Measurements from ENCODE around the gene KCND2.
"Not testable (repeated sequence)": the region's sequence is repeated elsewhere in the genome, so short reads cannot be mapped to it uniquely, and the experiment has no call there.

Gene KCND2

DNA sequence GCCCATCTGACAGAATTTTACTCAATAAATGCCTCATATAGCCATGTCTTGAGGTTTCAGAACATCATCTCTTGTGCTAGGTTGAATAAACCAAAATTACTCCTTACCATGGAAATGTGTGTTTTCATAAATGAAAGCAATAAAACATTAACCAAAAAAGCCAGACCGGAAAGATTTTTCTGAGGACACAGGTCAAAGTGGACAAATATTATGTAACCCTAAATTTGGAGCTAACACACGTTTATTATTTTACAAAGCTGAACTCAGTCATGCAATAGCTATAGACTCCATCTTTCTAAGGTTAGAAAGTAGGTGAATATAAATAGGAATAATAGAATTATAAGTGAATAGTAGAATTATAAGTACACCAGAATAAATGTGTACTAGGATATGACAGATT, 315.9 kb downstream of the KCND2 start:
- DNase-seq = no peak

DNA sequence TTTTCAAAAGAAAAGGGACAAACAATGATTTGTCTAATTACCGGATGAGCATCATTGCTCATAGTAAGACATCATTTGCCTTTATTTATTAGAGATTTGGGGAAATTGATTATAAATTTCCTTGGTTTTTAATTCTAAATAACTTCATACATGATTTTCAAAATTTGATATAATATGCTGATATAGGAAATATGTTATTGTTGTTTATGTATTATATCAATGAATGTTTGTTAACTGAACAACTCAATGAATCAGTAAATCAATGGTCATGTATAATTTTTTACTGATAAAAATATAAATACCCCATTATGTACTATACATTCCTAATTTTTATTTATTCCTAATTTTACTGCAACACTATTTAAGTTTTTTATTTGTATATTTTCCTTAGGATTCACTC, 327.6 kb downstream of the KCND2 start:
- no peak for DNase-seq

DNA sequence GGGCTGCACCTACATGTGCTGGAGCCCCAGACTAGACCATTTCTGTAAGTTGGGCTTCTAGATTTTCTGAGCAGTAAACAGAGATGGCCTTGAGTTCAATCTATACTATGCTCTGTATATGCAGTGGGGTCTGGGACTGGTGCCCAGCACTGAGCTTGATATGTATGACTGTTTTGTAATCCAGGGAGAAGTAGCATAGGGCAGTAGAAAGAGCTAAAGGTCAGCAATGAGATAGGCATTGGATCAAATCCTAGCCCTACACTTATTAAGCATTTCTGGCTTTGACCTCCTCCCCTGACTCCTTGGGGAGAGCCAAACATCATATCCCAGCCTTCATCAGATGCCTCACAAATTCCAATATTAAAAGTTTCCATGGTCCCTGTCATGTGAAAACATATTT, 330.4 kb downstream of the KCND2 start:
- no peak for DNase-seq

DNA sequence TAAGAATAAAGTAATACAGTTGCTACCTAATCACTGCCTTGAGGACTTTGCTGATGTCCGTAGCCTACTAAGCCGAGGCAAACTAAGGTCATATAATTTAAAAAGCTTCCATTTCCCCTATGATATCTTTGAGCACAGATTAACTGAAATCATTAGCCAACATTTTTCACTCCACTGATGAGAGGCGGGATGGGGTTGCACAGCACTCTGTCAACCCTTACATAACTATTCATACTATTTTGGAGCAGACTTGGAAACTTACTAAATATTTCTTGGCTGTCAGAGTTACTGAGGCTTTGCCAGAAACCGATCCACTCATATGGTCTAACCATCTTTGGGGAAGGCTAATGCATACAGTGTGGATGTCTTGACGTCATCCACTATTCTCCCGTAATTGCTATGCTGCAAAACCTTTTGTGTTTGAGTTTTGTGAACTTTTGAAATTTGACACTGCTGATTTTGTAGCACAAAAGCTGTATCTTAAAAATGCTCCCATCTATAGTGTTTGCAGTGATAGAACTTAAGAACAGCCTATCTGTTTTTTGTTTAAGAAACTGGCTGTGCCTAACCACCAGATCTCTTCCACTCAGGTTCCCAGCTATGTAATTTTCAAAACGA, 336.3 kb downstream of the KCND2 start:
- DNase-seq = peak; percentile 20

DNA sequence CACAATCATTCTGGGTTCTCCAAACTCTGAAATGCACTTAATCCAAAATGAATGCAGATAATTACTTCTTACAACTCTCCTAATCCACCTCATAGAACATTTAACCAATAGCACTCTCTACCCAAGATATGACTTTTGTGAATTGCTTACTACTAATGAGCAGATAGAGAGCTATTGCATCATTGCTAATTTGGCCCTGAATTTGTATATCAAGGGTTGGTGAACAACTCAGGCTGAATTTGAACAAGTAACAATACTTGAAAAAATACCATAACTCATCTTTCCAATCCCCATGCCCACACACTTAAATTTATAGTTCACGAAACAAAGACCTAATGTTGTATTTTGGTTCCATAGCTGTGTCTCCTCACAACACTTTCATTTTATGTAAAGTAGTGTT, 339.0 kb downstream of the KCND2 start:
- no peak for DNase-seq

DNA sequence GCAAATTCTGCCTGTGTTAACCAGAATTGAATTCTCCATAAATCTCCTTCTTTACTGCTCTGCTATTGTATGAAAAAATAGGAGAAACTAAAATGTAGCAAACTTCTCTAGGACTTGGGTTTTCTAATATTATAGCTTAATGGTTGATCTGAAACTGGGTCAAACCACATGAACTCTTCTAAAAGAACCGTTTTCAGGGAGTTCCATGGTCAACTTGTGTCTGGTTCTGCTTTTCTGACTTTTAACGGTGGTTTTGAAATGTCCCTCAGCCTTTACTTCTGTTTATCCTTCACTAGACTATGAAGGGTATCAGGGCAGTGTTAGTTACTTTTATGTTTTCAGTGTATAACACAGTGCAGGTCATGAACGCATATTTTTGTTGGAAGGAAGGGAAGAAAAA, 342.7 kb downstream of the KCND2 start:
- no peak for DNase-seq

DNA sequence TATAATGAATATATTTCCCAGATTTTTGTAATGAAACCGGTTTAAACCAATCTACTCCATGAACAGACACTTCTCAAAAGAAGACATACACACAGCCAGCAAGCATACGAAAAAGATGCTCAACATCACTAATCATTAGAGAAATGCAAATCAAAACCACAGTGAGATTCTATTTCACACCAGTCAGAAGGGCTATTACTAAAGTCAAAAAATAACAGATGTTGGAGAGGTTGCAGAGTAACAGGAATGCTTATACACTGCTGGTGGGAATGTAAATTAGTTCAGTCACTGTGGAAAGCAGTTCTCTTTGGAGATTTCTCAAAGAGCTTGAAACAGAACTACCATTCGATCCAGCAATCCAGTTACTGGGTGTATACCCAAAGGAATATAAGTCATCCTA, 344.3 kb downstream of the KCND2 start:
- no peak for DNase-seq

DNA sequence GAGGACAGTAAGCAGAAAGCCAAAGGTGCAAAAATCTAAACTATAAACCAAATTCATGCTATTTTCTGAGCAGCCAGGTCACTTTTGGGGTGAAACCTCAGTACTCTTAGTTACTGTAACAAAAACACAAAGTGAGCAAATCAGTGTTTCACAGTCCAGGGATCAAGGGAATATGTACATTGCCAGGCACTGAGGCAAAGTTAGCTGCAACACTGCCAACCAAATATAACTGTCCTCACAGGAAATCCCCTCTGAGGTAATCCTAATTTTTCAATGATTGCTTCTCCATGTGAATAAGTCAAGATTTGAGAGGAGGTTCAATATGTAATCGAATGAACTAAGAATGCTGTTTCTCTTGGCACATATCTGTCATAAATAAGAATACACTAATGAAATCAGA, 355.3 kb downstream of the KCND2 start:
- no peak for DNase-seq

DNA sequence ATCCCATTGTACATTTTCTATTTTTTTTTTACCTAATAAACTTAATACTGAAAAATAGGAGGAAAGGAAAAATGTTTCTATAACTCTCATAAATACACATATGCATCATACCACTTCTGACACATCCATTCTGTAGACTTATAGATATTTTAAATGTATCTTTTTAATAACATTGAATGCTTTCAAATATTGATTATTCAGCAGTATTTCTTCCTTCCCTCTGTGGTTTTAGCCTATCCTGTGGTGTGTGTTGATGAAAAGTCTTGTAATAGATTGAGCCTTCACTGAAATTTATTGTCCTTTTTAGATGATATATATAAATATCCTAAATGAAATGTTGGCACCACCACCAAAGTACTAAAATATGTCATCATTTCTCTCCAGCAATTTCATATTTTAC, 366.9 kb downstream of the KCND2 start:
- DNase-seq = no peak

DNA sequence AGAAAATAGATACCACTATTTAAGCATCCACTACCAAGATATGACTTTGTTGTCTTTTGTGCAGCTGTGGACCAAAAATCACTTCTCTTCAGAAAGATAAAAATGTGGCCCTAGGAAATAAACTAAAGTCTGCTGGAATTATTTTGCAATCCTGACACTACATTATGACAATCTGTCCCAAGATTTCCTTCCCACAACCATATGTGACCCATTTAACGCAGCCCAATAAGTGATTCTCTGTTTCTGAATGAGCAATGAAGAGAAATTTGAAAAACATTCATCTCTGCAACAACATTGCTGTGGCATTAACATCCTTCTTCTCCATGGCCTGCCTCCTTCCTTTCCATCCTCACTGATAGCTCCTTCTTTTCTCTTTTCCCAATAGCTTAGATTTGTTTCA, 373.0 kb downstream of the KCND2 start:
- no peak for DNase-seq

DNA sequence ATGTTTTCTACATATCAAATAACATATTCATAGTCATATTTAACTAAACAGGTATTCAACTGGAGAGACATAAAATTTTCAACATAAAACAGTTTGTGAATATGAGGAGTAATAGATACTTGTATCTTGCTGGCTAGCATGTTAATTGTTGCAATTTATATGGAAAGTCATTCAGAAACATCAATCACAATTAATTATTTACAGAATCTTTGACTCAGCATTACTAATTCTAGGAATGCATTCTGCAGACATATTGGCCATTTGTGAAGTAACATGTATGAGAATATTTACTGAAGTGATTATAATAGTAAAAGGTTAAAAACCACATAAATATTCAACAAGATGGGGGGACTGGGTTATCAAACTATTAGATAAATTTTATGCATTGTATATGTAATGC, 381.3 kb downstream of the KCND2 start:
- no peak for DNase-seq

DNA sequence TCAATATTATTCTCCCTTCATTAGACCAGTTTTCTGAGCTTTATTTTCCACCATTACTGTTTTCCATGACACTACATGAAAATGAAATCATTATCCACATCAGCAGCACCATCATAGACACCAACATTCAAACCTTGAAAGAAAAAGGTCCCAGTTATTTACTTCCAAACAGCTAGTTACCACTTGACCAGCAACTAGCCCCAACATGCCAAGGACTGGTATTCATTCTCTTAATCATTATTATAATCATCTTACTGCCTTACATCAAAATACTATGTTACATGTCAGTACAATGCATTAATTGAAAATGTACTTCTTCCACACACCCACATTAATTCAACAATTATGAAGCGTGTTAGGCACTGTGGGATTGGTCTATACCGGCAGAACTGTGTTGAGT, 385.5 kb downstream of the KCND2 start:
- DNase-seq = no peak

DNA sequence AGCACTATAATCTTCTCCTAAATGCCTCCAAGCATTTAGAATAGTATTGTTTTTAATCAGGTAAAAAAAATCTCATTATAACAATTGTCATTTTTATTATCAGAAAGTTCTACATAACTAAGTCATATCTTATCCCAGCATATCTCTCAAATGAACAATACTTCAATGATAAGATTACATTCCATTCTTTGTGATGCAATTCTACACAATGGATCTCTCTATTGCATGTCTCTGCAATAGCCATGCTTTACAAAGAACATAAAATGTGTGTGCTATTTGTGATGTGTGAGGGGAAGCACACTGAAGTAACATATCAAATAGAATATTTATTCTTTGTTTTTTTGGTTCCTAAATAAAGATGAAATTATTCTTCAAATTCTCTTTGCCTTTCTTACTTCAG, 389.3 kb downstream of the KCND2 start:
- no peak for DNase-seq

DNA sequence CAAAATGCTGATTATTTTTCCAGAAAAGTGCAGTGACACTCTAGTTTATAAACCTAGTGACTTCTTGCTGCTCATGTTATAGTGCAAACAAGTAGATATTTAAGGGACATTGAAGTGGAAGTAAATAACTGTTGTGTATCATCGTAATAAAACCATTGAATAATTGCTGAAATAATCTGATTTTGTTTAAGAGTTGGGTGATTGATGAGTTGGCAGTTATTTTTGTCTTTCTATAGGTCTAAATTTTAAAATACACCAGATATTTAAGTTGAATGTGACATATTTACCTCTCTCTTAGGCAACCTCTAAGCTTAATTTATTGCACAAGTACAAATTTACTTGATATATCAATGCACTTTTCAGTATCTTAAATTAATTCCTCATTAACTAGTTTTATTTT, 392.1 kb downstream of the KCND2 start:
- DNase-seq = no peak

DNA sequence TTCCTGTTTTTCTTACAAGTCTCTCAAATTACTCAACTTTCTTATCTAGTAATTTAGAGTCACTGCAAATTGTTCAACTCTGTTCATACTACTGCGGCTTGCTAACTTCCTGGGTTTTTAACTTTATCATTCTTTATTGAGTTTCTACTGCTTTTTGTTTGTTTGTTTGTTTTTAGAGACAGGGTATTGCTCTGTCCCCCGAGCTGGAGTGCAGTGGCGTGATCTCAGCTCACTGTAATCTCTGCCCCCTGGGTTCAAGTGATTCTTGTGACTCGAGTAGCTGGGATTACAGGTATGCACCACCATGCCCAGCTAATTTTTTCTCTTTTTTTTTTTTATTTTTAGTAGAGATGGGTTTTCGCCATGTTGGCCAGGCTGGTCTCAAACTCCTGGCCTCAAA, 402.1 kb downstream of the KCND2 start:
- DNase-seq = no peak

DNA sequence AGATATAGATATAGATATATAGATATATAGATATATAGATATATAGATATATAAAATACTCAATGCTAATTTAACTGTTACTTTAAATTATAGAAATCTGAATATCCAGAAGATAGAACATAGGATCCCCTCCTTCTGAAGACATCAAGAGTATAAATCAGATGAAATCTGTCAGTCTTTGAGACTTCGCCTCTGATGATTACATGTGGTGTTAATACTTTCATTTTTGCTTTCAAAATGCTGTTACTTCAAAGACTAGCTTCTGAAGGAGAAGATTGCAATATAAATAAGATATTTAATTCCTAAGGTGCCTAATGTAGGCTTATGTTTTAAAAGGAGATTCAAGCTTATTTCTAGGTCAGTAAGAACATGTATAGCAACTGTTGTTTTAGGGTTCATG, 404.6 kb downstream of the KCND2 start:
- no peak for DNase-seq

DNA sequence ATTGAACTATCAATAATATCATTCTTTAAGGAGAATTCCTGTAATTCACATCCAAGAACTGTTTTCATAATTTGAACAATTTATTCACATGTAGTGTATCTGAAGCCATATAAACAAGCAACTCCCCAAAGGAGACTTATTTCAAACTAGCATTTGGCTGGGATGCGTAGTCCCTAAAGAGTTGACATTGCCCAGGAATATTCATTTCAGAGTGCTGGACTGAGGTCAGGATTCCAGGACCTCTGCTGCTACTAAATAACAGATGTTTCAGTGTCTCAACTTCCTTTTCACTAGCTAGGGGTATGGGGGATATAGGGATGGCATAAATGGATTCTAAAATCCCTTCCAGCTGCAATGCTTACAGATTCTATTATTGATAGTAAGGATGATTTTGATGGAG, 408.0 kb downstream of the KCND2 start:
- no peak for DNase-seq

DNA sequence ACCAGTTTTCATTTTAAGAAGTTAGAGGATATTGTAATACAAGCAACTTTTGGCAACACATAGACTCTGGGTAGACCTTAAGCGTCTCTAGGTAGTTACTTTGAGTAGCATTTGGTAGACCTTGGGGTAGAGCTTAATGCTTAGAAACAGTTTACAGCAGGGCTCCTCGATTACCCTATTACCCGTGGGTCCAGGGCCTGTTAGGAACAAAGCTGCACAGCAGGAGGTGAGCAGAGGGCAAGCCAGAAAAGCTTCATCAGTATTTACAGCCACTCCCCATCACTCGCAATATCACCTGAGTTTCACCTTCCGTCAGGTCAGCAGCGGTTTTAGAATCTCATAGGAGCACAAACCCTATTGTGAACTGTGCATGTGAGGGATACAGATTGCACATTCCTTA, 411.5 kb downstream of the KCND2 start:
- DNase-seq = no peak

DNA sequence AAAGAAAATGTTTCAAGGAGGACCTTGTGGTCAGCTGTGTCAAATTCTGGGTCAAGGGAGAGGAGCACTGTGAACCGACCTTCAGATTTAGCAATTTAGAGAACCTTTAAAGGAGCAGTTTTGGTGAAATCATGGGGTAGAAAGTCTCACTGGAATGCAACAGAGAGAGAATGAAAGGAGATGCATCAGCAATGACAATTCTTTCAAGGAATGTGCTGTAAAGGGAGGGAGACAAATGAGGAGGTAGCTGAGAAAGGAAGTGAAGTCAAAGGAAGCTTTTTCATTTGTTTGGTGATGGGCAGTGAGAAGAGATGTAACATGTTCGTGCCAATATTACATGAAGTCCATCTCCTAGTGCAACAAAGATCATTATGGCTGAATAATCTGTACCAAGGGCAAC, 418.9 kb downstream of the KCND2 start:
- DNase-seq = no peak

DNA sequence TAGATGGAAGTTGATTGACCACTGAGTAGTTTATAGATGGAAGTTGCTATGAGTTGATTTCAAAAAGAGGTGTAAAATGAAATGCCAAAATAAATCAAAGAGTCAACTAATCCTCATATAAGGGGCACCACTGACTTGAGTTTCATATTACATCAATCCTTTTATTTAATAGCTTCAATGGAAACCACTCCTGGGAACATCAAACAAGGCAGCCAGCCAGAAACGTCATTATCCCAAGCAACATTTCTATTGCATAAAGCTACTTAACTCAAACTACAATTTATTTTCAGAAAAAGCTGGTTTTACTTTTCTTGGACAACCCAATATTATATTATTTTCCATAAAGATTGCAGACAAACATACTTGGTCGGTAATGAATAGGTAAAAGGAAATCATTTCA, 422.9 kb downstream of the KCND2 start:
- DNase-seq = peak; percentile 46

DNA sequence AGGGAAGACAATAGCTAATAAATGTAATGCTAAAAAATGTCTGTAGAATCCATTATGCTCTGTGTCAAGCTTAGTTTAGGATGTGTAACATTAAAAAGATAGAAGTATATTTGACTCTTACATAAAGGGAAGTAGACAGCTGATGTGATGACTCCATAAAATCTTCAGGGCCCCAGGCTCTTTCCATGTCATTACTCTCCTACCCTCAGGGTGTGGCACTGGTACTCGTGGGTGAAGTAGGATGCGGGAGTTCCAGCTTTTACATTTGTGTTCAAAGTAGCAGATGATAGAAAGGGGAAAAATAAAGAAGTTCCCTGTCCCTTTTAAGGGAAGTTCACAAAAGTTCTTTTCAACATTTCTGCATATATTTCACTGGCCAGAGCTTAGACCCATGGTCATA, 427.8 kb downstream of the KCND2 start:
- no peak for DNase-seq

DNA sequence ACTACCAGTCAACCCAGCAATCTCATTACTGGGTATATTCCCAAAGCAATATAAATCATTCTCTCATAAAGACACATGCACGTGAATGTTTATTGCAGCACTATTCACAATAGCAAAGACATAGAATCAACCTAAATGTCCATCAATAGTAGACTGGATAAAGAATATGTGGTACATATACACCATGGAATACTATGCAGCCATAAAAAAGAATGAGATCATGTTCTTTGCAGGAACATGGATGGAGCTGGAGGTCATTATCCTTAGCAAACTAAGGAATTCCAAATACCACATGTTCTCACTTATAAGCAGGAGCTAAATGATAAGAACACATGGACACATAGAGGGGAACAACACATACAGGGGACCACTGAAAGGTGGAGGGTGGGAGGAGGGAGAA, 429.4 kb downstream of the KCND2 start:
- not testable (repeated sequence) for DNase-seq

DNA sequence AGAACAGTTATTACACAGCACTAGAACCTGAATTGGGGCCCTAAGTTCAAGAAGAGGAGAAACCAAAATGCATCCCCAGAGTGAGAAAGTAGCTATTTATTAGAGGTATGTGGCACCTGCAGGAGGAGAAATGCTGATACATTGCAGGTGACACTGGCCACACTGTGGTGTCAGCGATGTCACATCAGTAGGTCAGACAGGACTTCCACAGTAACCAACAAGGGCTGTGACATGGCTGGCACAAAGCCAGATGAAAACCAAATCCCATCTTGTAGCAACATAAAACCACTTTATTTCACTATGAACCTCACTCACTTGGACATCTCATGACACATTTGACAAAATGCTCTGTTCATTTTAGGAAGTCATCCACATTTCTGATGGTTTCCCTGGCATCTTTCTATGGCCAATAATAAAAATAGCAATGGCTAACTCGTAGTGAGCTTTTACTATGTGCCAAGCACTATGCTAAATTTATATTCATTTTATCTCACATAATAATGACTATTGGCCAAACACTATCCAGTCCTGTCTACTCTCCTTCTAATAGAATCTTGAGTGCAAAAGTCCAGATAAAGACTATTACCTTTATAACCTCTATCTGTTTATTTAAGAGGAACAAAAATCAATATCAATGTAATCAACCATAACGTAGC, 430.7 kb downstream of the KCND2 start:
- DNase-seq = no peak

DNA sequence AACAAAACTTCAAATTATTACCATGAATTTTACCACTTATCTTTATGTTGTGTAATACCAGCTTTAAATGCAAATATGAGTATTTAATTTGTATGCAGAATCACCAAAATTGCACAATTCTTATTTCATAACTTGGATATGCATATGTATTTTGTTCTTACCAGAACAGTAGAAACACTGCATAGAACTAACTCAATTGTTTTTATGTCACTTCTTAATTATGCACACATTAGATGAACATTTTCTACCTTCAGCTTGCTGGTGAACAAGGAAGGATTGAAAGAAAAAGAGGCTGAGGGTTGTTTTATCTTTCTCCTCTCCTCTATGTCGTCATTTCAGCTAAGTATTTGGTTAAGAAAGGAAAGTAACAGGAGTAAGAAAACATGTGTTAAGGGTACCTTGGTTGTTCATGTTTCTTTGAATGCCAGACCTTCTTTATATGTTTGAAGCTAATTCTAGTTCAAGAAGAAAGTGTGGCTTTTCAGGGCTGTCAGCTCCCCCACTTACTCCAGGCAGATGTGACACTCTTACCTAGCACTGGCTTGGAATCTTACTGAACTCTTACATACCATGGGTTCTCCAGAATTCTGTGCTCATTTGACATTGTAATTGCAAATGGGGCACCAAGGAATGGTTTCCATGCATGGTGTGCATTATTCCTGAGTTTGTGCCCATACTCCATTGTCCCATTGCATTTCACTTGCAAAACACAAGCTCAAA, 436.4 kb downstream of the KCND2 start:
- no peak for DNase-seq

DNA sequence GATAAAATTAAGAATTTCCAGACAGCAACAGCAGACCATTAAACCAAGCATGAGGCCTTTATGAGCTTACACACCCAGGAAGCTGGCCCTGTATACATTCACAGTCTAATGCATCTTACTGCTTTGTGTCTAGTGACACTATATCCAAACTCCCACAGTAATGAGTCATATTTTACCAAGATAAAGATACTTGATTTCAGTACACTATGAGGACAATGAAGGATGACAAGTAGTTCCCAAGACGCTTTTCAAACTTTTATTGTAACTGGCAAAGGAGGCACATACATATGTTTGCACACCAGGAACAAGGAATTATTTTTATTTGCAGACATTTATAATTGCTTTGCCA, 437.0 kb downstream of the KCND2 start:
- no peak for DNase-seq
